NCI-H748 treated with DMSO at 0.1 percent for 48 hours (cell line): ENCODE data around the gene ZNF558.
A peak's percentile ranks its signal among the peaks of the same experiment; 100 is the strongest.

Experiments
- DNase-seq: peaks from one replicate; lab custom pipeline; 2025; lab: John Stamatoyannopoulos, UW

Gene ZNF558

GRCh38 chr19:8832132-8833021 lies at the start of gene ZNF558, which contains the start of gene MBD3L1:
Gene ZNF558, minus strand, starts transcription at chr19:8832304. Its CDS starts 9,645 bp downstream, at chr19:8822659.
Gene MBD3L1, plus strand, starts transcription at chr19:8832377. Its CDS starts 10,302 bp downstream, at chr19:8842679.
- peak; percentile 86 for DNase-seq

GRCh38 chr19:8881512-8881911 lies 49.4 kb upstream of the ZNF558 start:
- no peak for DNase-seq

- no peak for DNase-seq
Measured at GRCh38 chr19:8880868-8881488, 48.9 kb upstream of the ZNF558 start.

GRCh38 chr19:8877854-8878705 lies 46.0 kb upstream of the ZNF558 start:
- DNase-seq: no peak

- no peak for DNase-seq
Measured at GRCh38 chr19:8866344-8866743, 34.2 kb upstream of the ZNF558 start.

GRCh38 chr19:8858260-8858659 lies 26.2 kb upstream of the ZNF558 start:
- DNase-seq: no peak

GRCh38 chr19:8850488-8850887 lies 18.4 kb upstream of the ZNF558 start:
- no peak for DNase-seq

- no peak for DNase-seq
Measured at GRCh38 chr19:8849232-8849631, 17.1 kb upstream of the ZNF558 start.

- no peak for DNase-seq
Measured at GRCh38 chr19:8846819-8847218, 14.7 kb upstream of the ZNF558 start.

GRCh38 chr19:8840708-8841107 lies 8.6 kb upstream of the ZNF558 start:
- DNase-seq: no peak

- no peak for DNase-seq
Measured at GRCh38 chr19:8835877-8836276, 3.8 kb upstream of the ZNF558 start.

- DNase-seq: no peak
Measured at GRCh38 chr19:8835446-8835845, 3.3 kb upstream of the ZNF558 start.

GRCh38 chr19:8831832-8832131 lies 322 bp downstream of the ZNF558 start:
- no peak for DNase-seq

GRCh38 chr19:8831373-8831772 lies 731 bp downstream of the ZNF558 start:
- DNase-seq: no peak

- no peak for DNase-seq
Measured at GRCh38 chr19:8827277-8827676, 4.8 kb downstream of the ZNF558 start.

GRCh38 chr19:8826371-8826770 lies 5.7 kb downstream of the ZNF558 start:
- DNase-seq: no peak

- DNase-seq: no peak
Measured at GRCh38 chr19:8821748-8822241, 10.3 kb downstream of the ZNF558 start.

GRCh38 chr19:8820234-8820633 lies 11.9 kb downstream of the ZNF558 start:
- no peak for DNase-seq

GRCh38 chr19:8815780-8816179 lies 16.3 kb downstream of the ZNF558 start:
- no peak for DNase-seq

- DNase-seq: no peak
Measured at GRCh38 chr19:8814176-8814575, 17.9 kb downstream of the ZNF558 start.

GRCh38 chr19:8811315-8812172 lies 20.6 kb downstream of the ZNF558 start:
- DNase-seq: no peak
